Astrocyte (in vitro differentiated cells and primary cell): ENCODE results near the gene ZNF668.

ENCODE experiments used
- EZH2 ChIP-seq: IDR thresholded peaks from 2 replicates; pipeline ENCODE4 v1.6.1; 2012; ENCODE audit warnings: mild to moderate bottlenecking, low read length, inconsistent platforms; ENCODE audit not compliant: insufficient read depth
- TF ChIP-seq, protein P1 (sequence below): IDR thresholded peaks from 2 replicates; pipeline ENCODE4 v1.5.1; 2011; ENCODE audit warnings: low read depth, mild to moderate bottlenecking, inconsistent platforms, low read length, moderate library complexity; ENCODE audit not compliant: insufficient read depth

- TF ChIP-seq, protein P1, sequence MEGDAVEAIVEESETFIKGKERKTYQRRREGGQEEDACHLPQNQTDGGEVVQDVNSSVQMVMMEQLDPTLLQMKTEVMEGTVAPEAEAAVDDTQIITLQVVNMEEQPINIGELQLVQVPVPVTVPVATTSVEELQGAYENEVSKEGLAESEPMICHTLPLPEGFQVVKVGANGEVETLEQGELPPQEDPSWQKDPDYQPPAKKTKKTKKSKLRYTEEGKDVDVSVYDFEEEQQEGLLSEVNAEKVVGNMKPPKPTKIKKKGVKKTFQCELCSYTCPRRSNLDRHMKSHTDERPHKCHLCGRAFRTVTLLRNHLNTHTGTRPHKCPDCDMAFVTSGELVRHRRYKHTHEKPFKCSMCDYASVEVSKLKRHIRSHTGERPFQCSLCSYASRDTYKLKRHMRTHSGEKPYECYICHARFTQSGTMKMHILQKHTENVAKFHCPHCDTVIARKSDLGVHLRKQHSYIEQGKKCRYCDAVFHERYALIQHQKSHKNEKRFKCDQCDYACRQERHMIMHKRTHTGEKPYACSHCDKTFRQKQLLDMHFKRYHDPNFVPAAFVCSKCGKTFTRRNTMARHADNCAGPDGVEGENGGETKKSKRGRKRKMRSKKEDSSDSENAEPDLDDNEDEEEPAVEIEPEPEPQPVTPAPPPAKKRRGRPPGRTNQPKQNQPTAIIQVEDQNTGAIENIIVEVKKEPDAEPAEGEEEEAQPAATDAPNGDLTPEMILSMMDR, result no peak
- TF ChIP-seq EZH2, result no peak
These were observed 2.3 kb upstream of the ZNF668 start for GRCh38 chr16:31076319-31076718.
